ENCODE results near the gene CHTOP.
"Not testable (repeated sequence)": the region's sequence is repeated elsewhere in the genome, so short reads cannot be mapped to it uniquely, and the experiment has no call there.

CHTOP gene

GRCh38 chr1:153633754-153634665 is at the start of gene CHTOP:
Gene CHTOP (plus strand): TSS chr1:153634066. CDS start chr1:153636589, 2,523 bp downstream.
- DNase-seq (ENCODE audit: extremely low read depth, low read depth): peak; percentile 97
- no peak for TF ChIP-seq CTCF (IDR thresholded peaks at IDR 0.05; ENCODE audit: low read depth, low read length)

- no peak for TF ChIP-seq CTCF (IDR thresholded peaks at IDR 0.05; ENCODE audit: low read depth, low read length)
- no peak for DNase-seq (ENCODE audit: extremely low read depth, low read depth)
Measured at GRCh38 chr1:153585006-153585405, 48.9 kb upstream of the CHTOP start.

- no peak for DNase-seq (ENCODE audit: extremely low read depth, low read depth)
- no peak for TF ChIP-seq CTCF (IDR thresholded peaks at IDR 0.05; ENCODE audit: low read depth, low read length)
Measured at GRCh38 chr1:153586347-153586746, 47.5 kb upstream of the CHTOP start.

GRCh38 chr1:153587314-153587713 is 46.6 kb upstream of the CHTOP start:
- no peak for TF ChIP-seq CTCF (IDR thresholded peaks at IDR 0.05; ENCODE audit: low read depth, low read length)
- DNase-seq (ENCODE audit: extremely low read depth, low read depth): no peak

GRCh38 chr1:153588033-153588432 is 45.8 kb upstream of the CHTOP start:
- not testable (repeated sequence) for DNase-seq (ENCODE audit: extremely low read depth, low read depth)

GRCh38 chr1:153588482-153588881 is 45.4 kb upstream of the CHTOP start:
- no peak for DNase-seq (ENCODE audit: extremely low read depth, low read depth)
- TF ChIP-seq CTCF (IDR thresholded peaks at IDR 0.05; ENCODE audit: low read depth, low read length): no peak

- no peak for DNase-seq (ENCODE audit: extremely low read depth, low read depth)
- no peak for TF ChIP-seq CTCF (IDR thresholded peaks at IDR 0.05; ENCODE audit: low read depth, low read length)
Measured at GRCh38 chr1:153592748-153593147, 41.1 kb upstream of the CHTOP start.

GRCh38 chr1:153597206-153597605 is 36.7 kb upstream of the CHTOP start:
- no peak for TF ChIP-seq CTCF (IDR thresholded peaks at IDR 0.05; ENCODE audit: low read depth, low read length)
- DNase-seq (ENCODE audit: extremely low read depth, low read depth): no peak

All from AG09319 (cell line).